Naive B cell (primary cell): ENCODE measurements around the gene GAL3ST2. TPM values are rescaled to one million over a fixed set of nuclear protein-coding genes. Genes with fewer than 3 reads are reported as not detected.
A peak's percentile ranks its signal among the peaks of the same experiment; 100 is the strongest.
"Not testable (repeated sequence)": the region's sequence is repeated elsewhere in the genome, so short reads cannot be mapped to it uniquely, and the experiment has no call there.

Source experiments
- ATAC-seq, 2 donors: fragments of 150-1000 bp; cut with Tn5 transposase; 2 replicates each; pipeline ENCODE4 v1.10.0; 2021; ENCODE audit warnings: low read depth in 2 of 2, mild to moderate bottlenecking in 2 of 2, moderate library complexity in 2 of 2
- DNase-seq: peaks from one replicate; pipeline ENCODE4 v3.0.0; 2022
- H3K27ac Mint-ChIP-seq, 6 donors: one replicate each; pipeline ENCODE4 v1.8.0; 2020 to 2022; ENCODE audit warnings: mild to moderate bottlenecking in 6 of 6, mixed read lengths in 6 of 6, moderate library complexity in 5 of 6, inconsistent platforms in 2 of 6
- H3K27me3 Mint-ChIP-seq, 3 donors: one replicate each; pipeline ENCODE4 v1.8.0; 2021 to 2022; ENCODE audit warnings: mixed read lengths in 3 of 3, mild to moderate bottlenecking in 1 of 3
- H3K36me3 Mint-ChIP-seq, 2 donors: one replicate each; pipeline ENCODE4 v1.8.0; 2020 to 2022; ENCODE audit warnings: mixed read lengths in 2 of 2, inconsistent platforms in 1 of 2, mild to moderate bottlenecking in 1 of 2
- H3K4me1 Mint-ChIP-seq, 3 donors: one replicate each; pipeline ENCODE4 v1.8.0; 2020 to 2022; ENCODE audit warnings: mixed read lengths in 3 of 3, inconsistent platforms in 1 of 3, mild to moderate bottlenecking in 1 of 3, moderate library complexity in 1 of 3
- H3K4me3 Mint-ChIP-seq, 8 donors: one replicate each; pipeline ENCODE4 v1.8.0; 2020 to 2022; ENCODE audit warnings: mild to moderate bottlenecking in 8 of 8, mixed read lengths in 8 of 8, moderate library complexity in 8 of 8, inconsistent platforms in 2 of 8
- H3K9me3 Mint-ChIP-seq, 7 donors: one replicate each; pipeline ENCODE4 v1.8.0; 2020 to 2022; ENCODE audit warnings: mixed read lengths in 7 of 7, mild to moderate bottlenecking in 5 of 7, inconsistent platforms in 2 of 7, moderate library complexity in 1 of 7
- polyA plus RNA-seq, 6 donors: library from polyadenylated mRNA; unstranded; fragments of 300-500 nt; fragmentation: Illumina TruSeq; gene quantifications; one replicate each; pipeline ENCODE4 v1.2.3, GENCODE V29; 2021; ENCODE audit warnings: low read depth in 6 of 6

The GAL3ST2 gene
- polyA plus RNA-seq, 6 donors from 2014 or later = not detected

DNA sequence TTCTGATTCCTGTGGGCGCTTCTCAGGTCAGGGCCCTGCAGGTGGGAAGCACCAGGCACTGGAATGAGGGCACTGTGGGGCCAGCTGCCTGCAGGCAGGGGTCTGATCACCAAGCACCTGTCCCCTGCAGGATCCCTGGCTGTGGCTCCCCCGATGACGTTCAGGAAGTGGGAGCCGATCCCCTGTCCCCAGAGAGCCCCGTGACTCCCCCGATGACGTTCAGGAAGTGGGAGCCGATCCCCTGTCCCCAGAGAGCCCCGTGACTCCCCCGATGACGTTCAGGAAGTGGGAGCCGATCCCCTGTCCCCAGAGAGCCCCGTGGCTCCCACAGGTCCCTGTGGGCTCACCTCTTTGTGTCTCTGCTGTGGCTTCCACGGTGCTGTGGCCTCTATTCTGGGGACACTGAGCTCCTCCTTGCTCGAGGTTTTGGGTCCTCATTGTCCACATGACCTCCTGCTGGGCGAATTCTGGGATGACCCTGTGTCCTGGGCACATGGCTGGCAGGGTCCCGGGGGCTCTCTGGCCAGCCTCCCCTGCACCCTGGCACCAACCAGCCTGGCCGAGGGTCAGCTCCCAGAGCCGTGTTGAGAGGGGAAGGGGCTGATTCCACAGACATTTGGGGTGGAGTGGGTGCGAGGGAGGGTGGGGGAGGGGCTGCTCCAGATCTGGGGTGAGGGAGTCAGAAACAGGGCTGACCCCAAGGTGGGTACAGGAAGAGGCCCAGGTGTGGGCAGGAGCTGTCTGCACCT lies 37.2 kb downstream of the GAL3ST2 start:
- H3K4me3 Mint-ChIP-seq = peak overlapping the region in 1 of 8 donors; percentile 10
- H3K27ac Mint-ChIP-seq = peak overlapping the region in 3 of 6 donors; percentile 11 to 67 (median 26)
- ATAC-seq (peak; percentile 59 to 85), DNase-seq (peak; percentile 45)
- H3K9me3 Mint-ChIP-seq = peaks cover 0 to 2% (median 0%) of the 10 kb centered on the region in 7 donors
- peaks cover 3 to 9% (median 5%) of the 10 kb centered on the region in 3 donors for H3K4me1 Mint-ChIP-seq
- no peaks in the 10 kb centered on the region for H3K36me3 Mint-ChIP-seq
- H3K27me3 Mint-ChIP-seq = peaks cover 0 to 27% (median 9%) of the 10 kb centered on the region in 3 donors

DNA sequence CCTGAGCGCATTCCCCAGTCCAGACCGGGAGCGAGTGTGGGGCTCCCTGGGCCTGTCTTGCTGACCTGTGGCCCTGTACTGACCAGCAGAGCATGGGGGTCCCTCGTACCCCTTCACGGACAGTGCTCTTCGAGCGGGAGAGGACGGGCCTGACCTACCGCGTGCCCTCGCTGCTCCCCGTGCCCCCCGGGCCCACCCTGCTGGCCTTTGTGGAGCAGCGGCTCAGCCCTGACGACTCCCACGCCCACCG lies 37.7 kb downstream of the GAL3ST2 start:
- Mint-ChIP-seq H3K27me3 (peaks cover 0 to 22% (median 4%) of the 10 kb centered on the region in 3 donors), H3K4me3 (no peak overlapping the region), H3K9me3 (no peaks in the 10 kb centered on the region), H3K36me3 (no peaks in the 10 kb centered on the region), H3K4me1 (peaks cover 3 to 9% (median 5%) of the 10 kb centered on the region in 3 donors), H3K27ac (no peak overlapping the region)
- no peak for DNase-seq
- no peak for ATAC-seq

DNA sequence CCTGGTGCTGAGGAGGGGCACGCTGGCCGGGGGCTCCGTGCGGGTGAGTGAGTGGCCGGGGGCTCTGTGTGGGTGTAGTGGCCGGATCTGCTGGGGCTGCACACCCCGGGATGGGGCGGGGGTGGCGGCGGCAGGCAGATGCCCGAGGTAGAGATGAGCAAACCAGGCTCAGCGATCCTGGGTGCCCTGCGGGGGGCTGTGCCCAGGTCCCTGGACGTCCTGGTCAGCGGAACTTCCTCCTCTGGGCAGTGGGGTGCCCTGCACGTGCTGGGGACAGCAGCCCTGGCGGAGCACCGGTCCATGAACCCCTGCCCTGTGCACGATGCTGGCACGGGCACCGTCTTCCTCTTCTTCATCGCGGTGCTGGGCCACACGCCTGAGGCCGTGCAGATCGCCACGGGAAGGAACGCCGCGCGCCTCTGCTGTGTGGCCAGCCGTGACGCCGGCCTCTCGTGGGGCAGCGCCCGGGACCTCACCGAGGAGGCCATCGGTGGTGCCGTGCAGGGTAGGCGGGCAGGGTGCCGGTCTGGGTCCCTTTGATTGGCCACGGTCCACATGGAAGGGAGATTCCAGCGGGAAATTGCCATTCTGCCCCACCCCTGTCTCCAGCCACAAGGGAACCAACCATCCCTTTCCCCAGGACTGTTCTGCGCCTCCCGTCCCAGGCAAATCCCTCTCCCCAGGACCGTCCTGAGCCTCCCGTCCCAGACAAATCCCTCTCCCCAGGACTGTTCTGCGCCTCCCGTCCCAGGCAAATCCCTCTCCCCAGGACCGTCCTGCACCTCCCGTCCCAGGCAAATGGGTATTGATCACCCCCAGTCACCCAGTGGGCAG lies 38.2 kb downstream of the GAL3ST2 start:
- H3K27me3 Mint-ChIP-seq = peaks cover 0 to 19% (median 4%) of the 10 kb centered on the region in 3 donors
- H3K27ac Mint-ChIP-seq = peak overlapping the region in 3 of 6 donors; percentile 36 to 82 (median 69)
- peaks cover 3 to 9% (median 5%) of the 10 kb centered on the region in 3 donors for H3K4me1 Mint-ChIP-seq
- no peaks in the 10 kb centered on the region for H3K36me3 Mint-ChIP-seq
- ATAC-seq = no peak
- peak overlapping the region in 1 of 8 donors; percentile 24 for H3K4me3 Mint-ChIP-seq
- DNase-seq = no peak
- no peaks in the 10 kb centered on the region for H3K9me3 Mint-ChIP-seq

DNA sequence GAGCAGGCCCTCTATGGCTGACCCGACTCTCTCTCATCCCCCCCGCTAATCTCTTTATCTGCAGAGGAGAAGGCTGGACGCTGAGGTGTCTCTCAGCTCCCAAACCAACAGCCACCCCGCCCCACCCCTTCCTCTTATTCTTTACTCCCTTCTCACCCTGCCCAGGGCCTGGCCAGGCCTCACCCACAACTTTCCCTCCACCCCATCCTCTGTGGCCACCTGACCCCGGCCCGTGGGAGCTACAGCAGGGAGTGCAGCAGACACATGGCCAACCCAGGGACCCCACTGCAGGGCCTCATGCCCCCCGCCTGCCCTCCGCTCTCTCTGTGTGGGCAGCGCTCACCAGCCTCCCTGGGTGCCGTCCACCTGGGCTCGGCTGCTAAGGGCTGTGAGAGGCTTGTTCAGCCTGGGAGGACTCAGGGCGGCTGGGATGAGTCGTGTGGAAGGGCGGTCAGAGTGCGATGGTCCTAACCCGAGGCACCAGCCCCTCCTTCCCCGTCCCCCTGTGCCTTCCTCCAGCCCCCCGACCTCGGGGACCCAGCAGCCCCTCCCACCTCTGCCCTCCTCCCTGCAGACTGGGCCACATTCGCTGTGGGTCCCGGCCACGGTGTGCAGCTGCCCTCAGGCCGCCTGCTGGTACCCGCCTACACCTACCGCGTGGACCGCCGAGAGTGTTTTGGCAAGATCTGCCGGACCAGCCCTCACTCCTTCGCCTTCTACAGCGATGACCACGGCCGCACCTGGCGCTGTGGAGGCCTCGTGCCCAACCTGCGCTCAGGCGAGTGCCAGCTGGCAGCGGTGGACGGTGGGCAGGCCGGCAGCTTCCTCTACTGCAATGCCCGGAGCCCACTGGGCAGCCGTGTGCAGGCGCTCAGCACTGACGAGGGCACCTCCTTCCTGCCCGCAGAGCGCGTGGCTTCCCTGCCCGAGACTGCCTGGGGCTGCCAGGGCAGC lies 39.1 kb downstream of the GAL3ST2 start:
- no peaks in the 10 kb centered on the region for H3K9me3 Mint-ChIP-seq
- no peak for ATAC-seq
- H3K36me3 Mint-ChIP-seq = no peaks in the 10 kb centered on the region
- peaks cover 5 to 9% (median 6%) of the 10 kb centered on the region in 3 donors for H3K4me1 Mint-ChIP-seq
- peak overlapping the region in 1 of 8 donors; percentile 24 for H3K4me3 Mint-ChIP-seq
- H3K27me3 Mint-ChIP-seq = peaks cover 0 to 19% (median 4%) of the 10 kb centered on the region in 3 donors
- DNase-seq = no peak
- peak overlapping the region in 2 of 6 donors; percentile 36 to 82 for H3K27ac Mint-ChIP-seq

DNA sequence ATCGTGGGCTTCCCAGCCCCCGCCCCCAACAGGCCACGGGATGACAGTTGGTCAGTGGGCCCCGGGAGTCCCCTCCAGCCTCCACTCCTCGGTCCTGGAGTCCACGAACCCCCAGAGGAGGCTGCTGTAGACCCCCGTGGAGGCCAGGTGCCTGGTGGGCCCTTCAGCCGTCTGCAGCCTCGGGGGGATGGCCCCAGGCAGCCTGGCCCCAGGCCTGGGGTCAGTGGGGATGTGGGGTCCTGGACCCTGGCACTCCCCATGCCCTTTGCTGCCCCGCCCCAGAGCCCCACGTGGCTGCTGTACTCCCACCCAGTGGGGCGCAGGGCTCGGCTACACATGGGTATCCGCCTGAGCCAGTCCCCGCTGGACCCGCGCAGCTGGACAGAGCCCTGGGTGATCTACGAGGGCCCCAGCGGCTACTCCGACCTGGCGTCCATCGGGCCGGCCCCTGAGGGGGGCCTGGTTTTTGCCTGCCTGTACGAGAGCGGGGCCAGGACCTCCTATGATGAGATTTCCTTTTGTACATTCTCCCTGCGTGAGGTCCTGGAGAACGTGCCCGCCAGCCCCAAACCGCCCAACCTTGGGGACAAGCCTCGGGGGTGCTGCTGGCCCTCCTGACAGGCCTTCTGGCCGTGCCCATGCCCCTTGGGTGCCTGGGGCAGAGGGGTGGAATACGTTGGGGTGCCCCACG lies 40.0 kb downstream of the GAL3ST2 start:
- no peak overlapping the region for H3K4me3 Mint-ChIP-seq
- peaks cover 0 to 22% (median 4%) of the 10 kb centered on the region in 3 donors for H3K27me3 Mint-ChIP-seq

DNA sequence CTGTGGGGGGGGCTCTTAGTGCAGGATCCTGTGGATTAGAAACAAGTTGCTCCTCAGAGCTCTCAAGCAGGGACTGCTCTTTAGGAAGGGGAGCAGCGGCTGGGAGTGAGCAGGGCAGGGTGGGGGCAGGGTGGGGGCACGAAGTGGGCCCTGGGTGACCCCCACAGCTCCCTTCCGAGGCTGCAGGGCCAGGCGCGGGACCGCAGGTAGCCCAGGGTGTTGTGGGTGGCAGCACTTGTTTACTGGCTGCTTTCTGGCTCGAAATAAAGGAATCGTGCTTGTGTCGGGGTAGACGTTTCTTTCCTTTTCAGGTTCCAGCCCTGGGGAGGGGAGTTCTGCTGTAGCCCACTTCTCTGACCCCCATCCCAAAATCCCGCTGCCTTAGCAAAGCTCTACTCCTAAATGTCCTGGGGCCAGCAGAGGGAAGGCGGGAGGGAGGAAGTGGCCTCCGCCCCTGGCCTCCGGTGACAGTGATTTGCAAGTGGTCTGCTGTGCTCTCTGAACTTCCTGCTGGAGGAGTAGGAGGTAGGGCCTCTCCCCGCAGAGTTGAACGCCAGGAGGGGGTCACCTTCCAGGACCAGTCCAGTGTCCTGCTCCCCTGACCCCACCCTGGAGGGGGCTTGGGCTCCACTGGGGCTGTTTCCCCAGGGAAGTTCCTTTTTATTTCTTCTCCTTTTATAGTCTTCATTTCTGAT lies 40.7 kb downstream of the GAL3ST2 start:
- H3K36me3 Mint-ChIP-seq = peaks cover 0 to under 1% of the 10 kb centered on the region in 2 donors
- H3K9me3 Mint-ChIP-seq = no peaks in the 10 kb centered on the region
- peak overlapping the region in 6 of 8 donors; percentile 15 to 62 (median 50) for H3K4me3 Mint-ChIP-seq
- peaks cover 2 to 24% (median 4%) of the 10 kb centered on the region in 3 donors for H3K27me3 Mint-ChIP-seq
- H3K4me1 Mint-ChIP-seq = peaks cover 6 to 13% (median 10%) of the 10 kb centered on the region in 3 donors
- no peak for DNase-seq
- no peak for ATAC-seq
- H3K27ac Mint-ChIP-seq = peak overlapping the region in 4 of 6 donors; percentile 18 to 91 (median 80)

More for the DNA sequence above, 40.0 kb downstream of the GAL3ST2 start:
- Mint-ChIP-seq H3K27ac (peak overlapping the region in 1 of 6 donors; percentile 18), H3K9me3 (no peaks in the 10 kb centered on the region), H3K4me1 (peaks cover 6 to 13% (median 9%) of the 10 kb centered on the region in 3 donors), H3K36me3 (no peaks in the 10 kb centered on the region)
- ATAC-seq (no peak), DNase-seq (no peak)

DNA sequence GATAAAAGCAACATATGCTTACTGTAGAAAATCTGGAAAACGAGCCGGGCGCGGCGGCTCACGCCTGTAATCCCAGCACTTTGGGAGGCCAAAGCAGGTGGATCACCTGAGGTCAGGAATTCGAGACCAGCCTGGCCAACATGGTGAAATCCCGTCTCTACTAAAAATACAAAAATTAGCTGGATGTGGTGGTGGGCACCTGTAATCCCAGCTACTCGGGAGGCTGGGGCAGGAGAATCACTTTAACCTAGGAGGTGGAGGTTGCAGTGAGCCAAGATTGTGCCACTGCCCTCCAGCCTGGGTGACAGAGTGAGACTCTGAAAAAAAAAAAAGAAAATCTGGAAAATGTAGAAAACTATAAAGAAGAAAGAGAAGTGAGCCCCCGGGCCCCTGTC lies 41.2 kb downstream of the GAL3ST2 start:
- not testable (repeated sequence) for ATAC-seq, DNase-seq, H3K9me3 Mint-ChIP-seq, H3K36me3 Mint-ChIP-seq
- H3K27me3 Mint-ChIP-seq = peaks cover 7 to 30% (median 8%) of the 10 kb centered on the region in 3 donors
- H3K4me3 Mint-ChIP-seq = peak overlapping the region in 4 of 8 donors; percentile 15 to 53 (median 50)
- peak overlapping the region in 4 of 6 donors; percentile 18 to 91 (median 80) for H3K27ac Mint-ChIP-seq
- peaks cover 10 to 18% (median 11%) of the 10 kb centered on the region in 3 donors for H3K4me1 Mint-ChIP-seq

DNA sequence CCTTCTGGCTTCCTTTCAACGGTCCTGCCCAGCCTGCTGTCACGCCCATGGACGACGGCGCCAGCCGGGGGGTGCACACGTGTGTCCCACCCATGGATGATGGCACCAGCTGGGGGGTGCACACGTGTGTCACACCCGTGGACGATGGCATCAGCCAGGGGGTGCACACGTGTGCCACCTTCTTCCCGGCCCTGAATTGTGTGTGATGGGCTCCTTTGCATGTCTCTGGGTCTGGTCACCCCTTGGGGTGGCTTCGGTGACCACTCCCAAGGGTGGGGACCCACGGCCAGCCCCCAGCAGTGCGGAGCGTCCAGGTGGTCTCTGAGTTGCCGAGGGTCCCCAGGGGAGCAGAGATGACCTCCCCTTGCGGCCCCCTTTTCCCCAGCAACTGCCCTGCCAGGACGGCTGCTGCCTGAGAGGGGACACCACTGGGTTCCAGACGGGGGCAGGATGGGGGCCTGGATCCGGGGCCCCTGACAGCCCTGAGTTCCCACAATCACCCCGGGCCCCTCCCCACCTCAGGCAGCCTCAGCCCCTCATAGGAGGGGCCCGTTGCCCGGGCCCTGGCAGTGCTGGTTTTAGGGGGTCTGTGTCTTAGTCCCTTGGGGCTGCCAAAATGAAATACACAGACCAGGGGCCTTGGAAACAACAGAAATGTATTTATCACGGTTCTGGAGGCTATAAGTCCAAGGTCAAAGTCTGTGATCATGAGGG lies 41.8 kb downstream of the GAL3ST2 start:
- H3K4me3 Mint-ChIP-seq = no peak overlapping the region
- H3K9me3 Mint-ChIP-seq = peaks cover 0 to 6% (median 0%) of the 10 kb centered on the region in 7 donors
- H3K4me1 Mint-ChIP-seq = peaks cover 10 to 22% (median 17%) of the 10 kb centered on the region in 3 donors
- ATAC-seq = no peak
- H3K36me3 Mint-ChIP-seq = peaks cover 0 to 12% of the 10 kb centered on the region in 2 donors
- peak overlapping the region in 1 of 6 donors; percentile 70 for H3K27ac Mint-ChIP-seq
- H3K27me3 Mint-ChIP-seq = peaks cover 11 to 33% (median 13%) of the 10 kb centered on the region in 3 donors
- no peak for DNase-seq

DNA sequence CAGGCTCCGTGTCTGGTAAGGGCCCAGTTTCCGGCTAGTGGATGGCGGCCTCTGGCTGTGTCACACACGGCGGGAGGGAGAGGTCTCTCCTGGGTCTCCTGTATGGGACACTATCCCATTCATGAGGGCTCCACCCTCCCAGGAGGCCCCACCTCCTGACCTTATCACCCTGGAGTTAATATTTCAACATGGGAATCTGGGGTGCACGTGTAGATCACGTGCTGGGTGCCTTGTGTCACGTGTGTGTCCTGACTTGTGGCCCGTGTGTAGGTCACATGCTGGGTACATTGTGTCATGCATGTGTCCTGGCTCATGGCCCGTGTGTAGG lies 42.3 kb downstream of the GAL3ST2 start:
- peaks cover 0 to 11% (median 0%) of the 10 kb centered on the region in 7 donors for H3K9me3 Mint-ChIP-seq
- peaks cover 0 to 17% of the 10 kb centered on the region in 2 donors for H3K36me3 Mint-ChIP-seq
- peaks cover 16 to 35% (median 18%) of the 10 kb centered on the region in 3 donors for H3K27me3 Mint-ChIP-seq
- DNase-seq = no peak
- H3K4me1 Mint-ChIP-seq = peaks cover 10 to 22% (median 22%) of the 10 kb centered on the region in 3 donors
- H3K27ac Mint-ChIP-seq = peak overlapping the region in 1 of 6 donors; percentile 70
- ATAC-seq = no peak
- H3K4me3 Mint-ChIP-seq = no peak overlapping the region

DNA sequence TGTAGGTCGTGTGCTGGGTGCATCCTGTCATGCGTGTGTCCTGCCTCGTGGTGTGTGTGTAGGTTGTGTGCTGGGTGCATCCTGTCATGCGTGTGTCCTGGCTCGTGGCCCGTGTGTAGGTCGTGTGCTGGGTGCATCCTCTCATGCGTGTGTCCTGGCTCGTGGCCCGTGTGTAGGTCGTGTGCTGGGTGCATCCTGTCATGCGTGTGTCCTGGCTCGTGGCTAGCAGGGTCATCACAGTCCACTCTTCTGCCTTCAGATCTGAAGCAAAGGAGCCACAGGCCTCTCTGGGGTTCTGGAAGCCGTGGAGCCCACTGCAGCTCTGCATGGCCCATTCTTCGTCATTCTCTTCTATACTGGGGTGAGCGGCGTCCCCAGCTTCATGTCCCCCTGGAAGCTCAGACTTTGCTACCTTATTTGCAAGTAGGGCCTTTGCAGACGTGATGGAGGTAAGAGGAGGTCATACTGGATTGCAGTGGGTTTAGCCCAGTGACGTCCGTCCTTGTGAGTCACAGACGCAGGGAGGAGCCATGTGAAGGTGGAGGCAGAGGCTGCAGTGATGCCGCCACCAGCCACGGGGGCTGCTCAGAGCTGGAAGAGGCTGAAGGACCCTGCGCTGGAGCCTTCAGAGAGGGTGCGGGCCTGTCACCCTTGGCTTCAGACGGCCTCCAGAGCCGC lies 43.5 kb downstream of the GAL3ST2 start:
- peak overlapping the region in 1 of 6 donors; percentile 27 for H3K27ac Mint-ChIP-seq
- not testable (repeated sequence) for H3K4me3 Mint-ChIP-seq

More for the DNA sequence above, 43.5 kb downstream of the GAL3ST2 start:
- not testable (repeated sequence) for ATAC-seq, DNase-seq
- H3K27me3 Mint-ChIP-seq = peaks cover 19 to 41% (median 21%) of the 10 kb centered on the region in 3 donors
- H3K36me3 Mint-ChIP-seq = peaks cover 0 to 19% of the 10 kb centered on the region in 2 donors
- peaks cover 0 to 11% (median under 1%) of the 10 kb centered on the region in 7 donors for H3K9me3 Mint-ChIP-seq
- H3K4me1 Mint-ChIP-seq = peaks cover 10 to 26% (median 22%) of the 10 kb centered on the region in 3 donors
